GM19468 (cell line): ENCODE measurements around the gene CRELD2.

Experiments used
- ATAC-seq: cut with Tn5 transposase; IDR thresholded peaks from one replicate; pipeline ENCODE4 v1.9.1; 2021; ENCODE audit warnings: mild to moderate bottlenecking, moderate library complexity, moderate number of reproducible peaks; ENCODE audit not compliant: unreplicated experiment; ENCODE audit errors: extremely low read depth

Gene CRELD2

DNA sequence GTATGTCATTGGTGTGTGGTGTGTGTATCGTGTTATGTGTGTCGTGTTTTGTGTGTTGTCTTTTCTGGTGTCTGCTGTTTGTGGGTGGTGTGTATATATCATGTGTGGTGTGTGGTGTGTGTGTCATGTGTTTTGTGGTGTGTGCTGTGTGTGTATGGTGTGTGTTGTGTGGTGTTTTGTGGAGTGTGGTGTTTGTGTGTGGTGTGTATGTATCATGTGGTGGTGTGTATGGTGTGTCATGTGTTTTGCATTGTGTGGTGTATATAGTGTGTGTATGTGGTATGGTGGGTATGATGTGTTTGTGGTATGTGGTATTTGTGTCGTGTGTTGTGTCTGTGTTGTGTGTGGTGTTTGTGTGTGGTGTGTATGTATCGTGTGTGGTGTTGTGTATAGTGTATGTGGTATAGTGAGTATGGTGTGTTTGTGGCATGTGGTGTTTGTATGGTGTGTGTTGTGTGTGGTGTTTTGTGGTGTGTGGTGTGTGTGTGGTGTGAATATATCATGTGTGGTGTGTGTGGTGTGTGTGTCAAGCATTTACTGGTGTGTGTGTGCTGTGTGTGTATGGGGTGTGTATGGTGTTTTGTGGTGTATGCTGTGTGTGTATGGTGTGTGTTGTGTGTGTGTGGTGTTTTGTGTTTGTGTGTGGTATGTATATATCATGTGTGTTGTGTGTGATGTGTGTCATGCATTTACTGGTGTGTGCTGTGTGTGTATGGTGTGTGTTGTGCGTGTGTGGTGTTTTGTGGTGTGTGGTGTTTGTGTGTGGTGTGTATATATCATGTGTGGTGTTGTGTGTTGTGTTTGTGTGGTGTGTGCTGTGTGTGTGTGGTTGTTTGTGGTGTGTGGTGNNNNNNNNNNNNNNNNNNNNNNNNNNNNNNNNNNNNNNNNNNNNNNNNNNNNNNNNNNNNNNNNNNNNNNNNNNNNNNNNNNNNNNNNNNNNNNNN is 54.9 kb downstream of the CRELD2 start:
- no peak for ATAC-seq

DNA sequence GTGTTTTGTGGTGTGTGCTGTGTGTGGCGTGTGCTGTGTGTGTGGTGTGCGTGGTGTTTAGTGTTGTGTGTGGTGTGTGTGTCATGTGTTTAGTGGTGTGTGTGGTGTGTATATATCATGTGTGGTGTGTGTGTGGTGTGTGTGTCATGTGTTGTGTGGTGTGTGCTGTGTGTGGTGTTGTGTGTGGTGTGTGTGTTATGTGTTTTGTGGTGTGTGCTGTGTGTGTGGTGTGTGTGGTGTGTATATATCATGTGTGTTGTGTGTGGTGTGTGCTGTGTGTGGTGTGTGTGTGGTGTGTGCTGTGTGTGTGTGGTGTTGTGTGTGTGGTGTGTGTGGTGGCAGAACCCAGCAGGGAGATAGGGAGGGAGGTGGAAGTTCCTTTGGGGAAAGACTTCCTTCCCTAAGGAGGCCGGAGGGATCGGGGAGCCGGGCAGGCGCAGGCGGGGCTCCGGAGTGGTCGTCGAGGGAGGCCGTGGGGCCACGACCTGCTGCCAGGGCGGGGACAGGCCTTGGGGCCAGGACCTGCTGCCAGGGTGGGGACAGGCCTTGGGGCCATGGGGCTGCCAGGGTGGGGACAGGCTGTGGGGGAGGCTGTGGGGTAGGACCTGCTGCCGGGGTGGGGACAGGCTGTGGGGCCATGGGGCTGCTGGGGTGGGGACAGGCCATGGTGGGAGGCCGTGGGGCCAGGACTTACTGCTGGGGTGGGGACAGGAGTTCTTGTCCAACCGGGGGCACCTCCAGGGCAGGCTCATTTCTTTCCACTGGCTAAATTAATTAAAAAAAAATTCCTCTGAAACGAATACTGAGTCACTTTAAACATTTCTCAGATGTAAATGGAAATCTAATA is 57.3 kb downstream of the CRELD2 start:
- no peak for ATAC-seq

DNA sequence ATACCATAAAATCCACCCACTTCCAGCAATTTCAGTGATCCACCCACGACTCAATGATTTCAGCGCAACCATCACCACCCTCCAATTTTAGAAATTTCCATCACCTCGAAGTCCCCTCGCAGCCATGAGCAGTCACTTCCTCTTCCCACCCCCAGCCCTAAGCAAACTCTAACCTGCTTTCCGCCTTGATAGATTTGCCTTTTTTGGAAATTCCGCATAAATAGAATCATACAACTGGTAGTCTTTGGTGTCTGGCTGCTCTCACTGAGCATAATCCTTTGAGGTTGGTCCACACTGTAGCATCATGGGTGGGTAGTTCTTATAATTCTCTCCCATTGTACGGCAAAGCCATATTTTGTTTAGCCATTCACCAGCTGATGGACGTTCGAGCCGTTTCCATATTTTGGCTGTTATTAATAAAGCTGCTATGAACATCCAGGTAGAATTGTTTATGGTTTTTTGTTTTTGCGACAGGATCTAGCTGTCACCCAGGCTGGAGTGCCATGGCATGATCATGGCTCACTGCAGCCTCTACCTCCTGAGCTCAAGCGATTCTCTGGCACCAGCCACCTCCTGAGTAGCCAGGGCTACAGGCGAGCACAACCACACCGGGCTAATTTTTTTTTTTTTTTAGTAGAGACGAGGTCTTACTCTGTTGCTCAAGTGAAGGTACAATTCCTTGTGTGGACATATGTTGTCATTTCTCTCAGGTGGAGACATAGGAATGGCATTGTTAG is 58.2 kb downstream of the CRELD2 start:
- ATAC-seq: no peak
